ENCODE data around the gene GIT2.

The GIT2 gene

GRCh38 chr12:109946505-109946904 is 49.7 kb downstream of the GIT2 start:
- no peak overlapping the region for H3K4me3 ChIP-seq (ENCODE audit: low read length)
- no peaks in the 10 kb centered on the region for H3K79me2 ChIP-seq (ENCODE audit: control insufficient read depth, low read length)
- peaks cover 79% of the 10 kb centered on the region for H3K36me3 ChIP-seq (ENCODE audit: control insufficient read depth, low read length)
- H3K4me1 ChIP-seq (ENCODE audit: control insufficient read depth, low read length): peaks cover 23% of the 10 kb centered on the region
- no peaks in the 10 kb centered on the region for H3K9me3 ChIP-seq (ENCODE audit: control insufficient read depth, insufficient read depth, low read length)
- 0 out of 2 replicates have a peak, but pooled peaks cover 3% of the 10 kb centered on the region for H4K20me1 ChIP-seq (ENCODE audit: control insufficient read depth, insufficient read depth, low read depth, low read length)
- TF ChIP-seq CTCF (IDR thresholded peaks at IDR 0.05; ENCODE audit: low read depth, low read length, poor library complexity, severe bottlenecking): no peak
- TF ChIP-seq EZH2phosphoT487 (IDR thresholded peaks at IDR 0.05; ENCODE audit: borderline replicate concordance, low read length): no peak
- H3F3A ChIP-seq (ENCODE audit: control insufficient read depth, insufficient read depth): 0 out of 2 replicates have a peak, but pooled peaks cover 5% of the 10 kb centered on the region
- no peaks in the 10 kb centered on the region for H3K27me3 ChIP-seq (ENCODE audit: control insufficient read depth, low read length)
- H3K27ac ChIP-seq (ENCODE audit: low read depth, low read length): no peak overlapping the region
- no peak overlapping the region for H3K4me2 ChIP-seq (ENCODE audit: low read length)
- H3K9me2 ChIP-seq (replicated peaks; ENCODE audit: control insufficient read depth, low read length): no peaks in the 10 kb centered on the region

GRCh38 chr12:109944561-109945359 is 51.4 kb downstream of the GIT2 start:
- H3F3A ChIP-seq (ENCODE audit: control insufficient read depth, insufficient read depth): 0 out of 2 replicates have a peak, but pooled peaks cover 5% of the 10 kb centered on the region
- no peaks in the 10 kb centered on the region for H3K9me2 ChIP-seq (replicated peaks; ENCODE audit: control insufficient read depth, low read length)
- H4K20me1 ChIP-seq (ENCODE audit: control insufficient read depth, insufficient read depth, low read depth, low read length): no peaks in the 10 kb centered on the region
- peaks cover 71% of the 10 kb centered on the region for H3K36me3 ChIP-seq (ENCODE audit: control insufficient read depth, low read length)
- H3K4me2 ChIP-seq (ENCODE audit: low read length): no peak overlapping the region
- H3K27me3 ChIP-seq (ENCODE audit: control insufficient read depth, low read length): no peaks in the 10 kb centered on the region
- TF ChIP-seq CTCF (IDR thresholded peaks at IDR 0.05; ENCODE audit: low read depth, low read length, poor library complexity, severe bottlenecking) (no peak), EZH2phosphoT487 (IDR thresholded peaks at IDR 0.05; ENCODE audit: borderline replicate concordance, low read length) (no peak)
- H3K9me3 ChIP-seq (ENCODE audit: control insufficient read depth, insufficient read depth, low read length): no peaks in the 10 kb centered on the region
- H3K79me2 ChIP-seq (ENCODE audit: control insufficient read depth, low read length): no peaks in the 10 kb centered on the region
- H3K4me1 ChIP-seq (ENCODE audit: control insufficient read depth, low read length): peaks cover 23% of the 10 kb centered on the region
- H3K27ac ChIP-seq (ENCODE audit: low read depth, low read length): no peak overlapping the region
- no peak overlapping the region for H3K4me3 ChIP-seq (ENCODE audit: low read length)

- Histone ChIP-seq H3K9me3 (ENCODE audit: control insufficient read depth, insufficient read depth, low read length) (no peaks in the 10 kb centered on the region), H4K20me1 (ENCODE audit: control insufficient read depth, insufficient read depth, low read depth, low read length) (no peaks in the 10 kb centered on the region), H3K4me2 (ENCODE audit: low read length) (no peak overlapping the region), H3K27me3 (ENCODE audit: control insufficient read depth, low read length) (no peaks in the 10 kb centered on the region), H3F3A (ENCODE audit: control insufficient read depth, insufficient read depth) (no peaks in the 10 kb centered on the region), H3K4me3 (ENCODE audit: low read length) (no peak overlapping the region), H3K36me3 (ENCODE audit: control insufficient read depth, low read length) (peaks cover 69% of the 10 kb centered on the region), H3K9me2 (replicated peaks; ENCODE audit: control insufficient read depth, low read length) (no peaks in the 10 kb centered on the region), H3K27ac (ENCODE audit: low read depth, low read length) (no peak overlapping the region), H3K79me2 (ENCODE audit: control insufficient read depth, low read length) (no peaks in the 10 kb centered on the region), H3K4me1 (ENCODE audit: control insufficient read depth, low read length) (peaks cover 19% of the 10 kb centered on the region)
- no peak for TF ChIP-seq CTCF (IDR thresholded peaks at IDR 0.05; ENCODE audit: low read depth, low read length, poor library complexity, severe bottlenecking)
Observed at GRCh38 chr12:109943811-109944210, 52.4 kb downstream of the GIT2 start.
